ENCODE results near the gene AP4S1.

DNA sequence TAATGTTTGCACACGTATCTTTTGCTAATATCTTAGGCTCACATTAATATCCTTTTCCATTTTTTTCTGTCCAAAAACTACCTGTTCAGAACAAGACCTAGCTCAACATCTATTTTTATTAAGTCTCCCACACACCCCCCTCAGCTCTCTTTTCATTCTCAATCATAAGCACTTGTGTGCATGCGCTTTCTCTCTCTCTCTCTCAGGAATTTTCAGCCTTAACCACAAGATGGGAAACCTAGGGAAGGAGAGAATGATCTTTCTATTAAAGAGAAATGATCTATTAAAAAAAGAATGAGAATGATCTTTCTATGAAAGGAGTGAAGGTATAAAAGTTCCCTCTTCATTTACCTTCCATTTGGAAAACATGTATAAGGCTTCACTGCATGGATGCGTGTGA lies 39.7 kb upstream of the AP4S1 start:
- TF ChIP-seq CTCF (IDR thresholded peaks at IDR 0.05), result no peak
- TF ChIP-seq ZFX (IDR thresholded peaks at IDR 0.05; ENCODE audit: borderline replicate concordance), result no peak

Data from 22Rv1 (cell line).